ENCODE results near the gene SSTR5.

The SSTR5 gene

DNA sequence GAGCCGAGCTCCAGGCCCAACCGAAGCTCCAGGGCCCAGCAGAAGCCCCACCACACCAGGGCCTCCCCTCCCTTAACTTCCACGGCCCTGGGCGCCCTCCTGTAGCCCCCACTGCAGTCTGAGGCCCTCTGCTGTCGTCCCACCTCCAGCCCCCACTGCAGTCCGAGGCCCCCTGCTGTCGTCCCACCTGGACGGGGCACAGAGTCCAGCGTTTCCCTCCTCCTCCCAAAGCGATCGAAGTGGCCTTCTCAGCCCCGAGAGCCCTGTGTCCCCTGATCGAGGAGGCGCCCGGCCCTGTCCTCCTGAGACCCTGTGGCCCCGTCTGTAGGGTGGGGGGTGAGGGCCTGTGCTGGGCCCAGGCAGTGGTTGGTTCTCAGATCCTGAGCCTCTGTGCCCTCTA lies 54.6 kb downstream of the SSTR5 start:
- Mint-ChIP-seq H3K27ac (no peak overlapping the region), H3K27me3 (ENCODE audit: low read depth) (peaks cover 4% of the 10 kb centered on the region), H3K4me1 (no peaks in the 10 kb centered on the region), H3K36me3 (ENCODE audit: low read depth) (no peaks in the 10 kb centered on the region), H3K4me3 (no peak overlapping the region), H3K9me3 (no peaks in the 10 kb centered on the region)
- TF ChIP-seq, protein P1, sequence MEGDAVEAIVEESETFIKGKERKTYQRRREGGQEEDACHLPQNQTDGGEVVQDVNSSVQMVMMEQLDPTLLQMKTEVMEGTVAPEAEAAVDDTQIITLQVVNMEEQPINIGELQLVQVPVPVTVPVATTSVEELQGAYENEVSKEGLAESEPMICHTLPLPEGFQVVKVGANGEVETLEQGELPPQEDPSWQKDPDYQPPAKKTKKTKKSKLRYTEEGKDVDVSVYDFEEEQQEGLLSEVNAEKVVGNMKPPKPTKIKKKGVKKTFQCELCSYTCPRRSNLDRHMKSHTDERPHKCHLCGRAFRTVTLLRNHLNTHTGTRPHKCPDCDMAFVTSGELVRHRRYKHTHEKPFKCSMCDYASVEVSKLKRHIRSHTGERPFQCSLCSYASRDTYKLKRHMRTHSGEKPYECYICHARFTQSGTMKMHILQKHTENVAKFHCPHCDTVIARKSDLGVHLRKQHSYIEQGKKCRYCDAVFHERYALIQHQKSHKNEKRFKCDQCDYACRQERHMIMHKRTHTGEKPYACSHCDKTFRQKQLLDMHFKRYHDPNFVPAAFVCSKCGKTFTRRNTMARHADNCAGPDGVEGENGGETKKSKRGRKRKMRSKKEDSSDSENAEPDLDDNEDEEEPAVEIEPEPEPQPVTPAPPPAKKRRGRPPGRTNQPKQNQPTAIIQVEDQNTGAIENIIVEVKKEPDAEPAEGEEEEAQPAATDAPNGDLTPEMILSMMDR (IDR thresholded peaks at IDR 0.05; ENCODE audit: unreplicated experiment in 3 of 3), result no peak

DNA sequence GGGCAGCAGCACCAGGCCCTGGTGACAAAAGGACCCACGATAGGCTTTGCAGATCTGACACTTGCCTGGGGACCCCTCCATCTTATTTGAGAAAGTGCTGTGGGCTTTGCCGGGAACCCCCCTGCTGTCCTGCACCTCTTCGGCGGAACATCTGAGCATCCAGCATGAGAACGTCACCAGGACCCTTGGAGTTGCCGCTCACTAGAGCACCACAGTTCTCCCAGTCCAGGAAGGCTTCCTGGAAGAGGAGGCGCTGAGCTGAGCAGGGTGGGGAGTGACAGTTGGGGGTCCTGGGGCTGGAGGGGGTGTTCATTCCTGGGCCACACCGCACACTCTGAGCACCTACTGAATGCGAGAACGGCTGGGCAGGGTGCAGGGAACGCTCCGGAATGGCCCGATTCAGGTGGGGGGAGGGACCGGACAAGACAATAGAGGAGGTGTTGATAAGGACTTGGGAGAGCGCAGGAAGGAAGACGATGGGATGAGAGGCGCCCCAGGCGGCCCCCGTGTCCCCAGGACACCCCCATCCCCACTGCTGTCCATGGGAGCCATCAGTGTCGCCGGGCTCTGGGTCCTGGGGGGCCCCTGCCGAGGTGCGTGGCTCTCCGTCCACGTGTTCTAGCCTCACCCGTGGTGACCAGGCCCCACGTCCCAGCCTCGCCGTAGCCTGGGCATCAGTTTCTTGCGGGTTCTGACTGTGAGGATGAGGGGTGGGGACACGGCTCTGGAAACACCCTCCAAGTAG lies 55.6 kb downstream of the SSTR5 start:
- no peaks in the 10 kb centered on the region for H3K36me3 Mint-ChIP-seq (ENCODE audit: low read depth)
- H3K27ac Mint-ChIP-seq, result no peak overlapping the region
- TF ChIP-seq, protein P1 (IDR thresholded peaks at IDR 0.05; ENCODE audit: unreplicated experiment in 3 of 3), result no peak
- peaks cover 4% of the 10 kb centered on the region for H3K27me3 Mint-ChIP-seq (ENCODE audit: low read depth)
- no peak overlapping the region for H3K4me3 Mint-ChIP-seq
- H3K9me3 Mint-ChIP-seq, result no peaks in the 10 kb centered on the region
- no peaks in the 10 kb centered on the region for H3K4me1 Mint-ChIP-seq

DNA sequence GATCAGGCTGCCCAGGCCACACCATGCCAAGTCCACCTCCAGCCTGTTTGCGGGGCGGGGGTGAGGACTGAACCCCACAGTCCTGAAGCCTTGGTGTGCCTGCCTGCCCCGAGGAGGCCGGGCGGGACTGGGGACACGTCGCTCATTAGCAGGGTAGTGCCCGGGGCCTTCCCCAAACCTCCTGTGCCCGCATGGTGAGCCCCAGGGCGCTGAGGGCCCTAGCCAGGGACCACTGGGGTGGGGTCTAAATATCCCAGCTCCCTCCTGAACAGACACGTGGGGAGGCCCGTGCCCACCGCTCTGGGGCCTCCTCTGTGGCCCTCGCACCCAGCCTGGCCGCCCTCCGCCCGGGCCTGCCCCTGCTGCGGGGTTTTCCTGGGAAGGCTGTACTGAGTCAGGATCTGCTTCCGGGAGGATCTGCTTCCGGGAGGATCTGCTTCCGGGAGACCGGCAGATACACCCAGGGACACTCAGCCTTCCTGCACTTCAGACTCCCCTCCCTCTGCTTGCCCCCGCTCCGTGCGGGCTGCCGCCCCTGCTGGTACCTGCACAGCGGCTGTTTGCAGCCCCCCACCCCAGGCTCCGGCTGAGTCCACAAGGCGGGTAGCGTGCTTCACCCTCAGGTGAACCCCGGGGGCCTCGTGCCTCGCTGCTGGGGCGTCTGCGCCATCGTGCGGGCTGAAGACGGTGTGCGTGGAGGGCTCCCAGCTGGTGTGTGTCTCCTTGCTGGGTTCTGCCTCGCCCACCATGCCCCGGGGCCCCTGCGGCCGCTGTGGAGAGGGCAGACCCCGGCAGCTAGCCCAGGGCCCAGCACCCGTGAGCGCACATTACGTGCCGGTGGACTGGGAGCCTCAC lies 56.8 kb downstream of the SSTR5 start:
- no peaks in the 10 kb centered on the region for H3K36me3 Mint-ChIP-seq (ENCODE audit: low read depth)
- H3K9me3 Mint-ChIP-seq, result no peaks in the 10 kb centered on the region
- H3K4me1 Mint-ChIP-seq, result no peaks in the 10 kb centered on the region
- H3K4me3 Mint-ChIP-seq, result no peak overlapping the region
- TF ChIP-seq, protein P1 (IDR thresholded peaks at IDR 0.05; ENCODE audit: unreplicated experiment in 3 of 3), result no peak
- H3K27me3 Mint-ChIP-seq (ENCODE audit: low read depth), result peaks cover 4% of the 10 kb centered on the region
- no peak overlapping the region for H3K27ac Mint-ChIP-seq

DNA sequence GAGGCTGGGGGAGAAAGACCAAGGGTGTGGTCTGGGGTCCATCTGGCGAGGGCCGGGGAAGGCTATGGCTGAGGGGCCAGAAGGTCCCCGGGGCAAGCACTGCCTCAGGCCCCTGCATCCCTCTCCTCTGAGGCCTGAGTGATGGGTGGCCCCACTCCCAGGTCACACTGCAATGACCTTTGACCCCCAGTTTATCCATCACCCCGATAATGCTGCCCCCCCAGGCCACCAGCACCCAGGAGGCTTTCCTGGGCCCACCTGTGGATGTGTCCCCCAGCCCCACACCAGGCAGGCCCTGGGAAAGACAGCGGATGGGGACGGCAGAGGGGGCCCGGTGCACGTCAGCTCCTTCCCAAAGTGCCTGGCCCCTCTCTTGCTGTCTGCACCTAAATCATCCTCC lies 57.8 kb downstream of the SSTR5 start:
- H3K9me3 Mint-ChIP-seq, result no peaks in the 10 kb centered on the region
- no peaks in the 10 kb centered on the region for H3K36me3 Mint-ChIP-seq (ENCODE audit: low read depth)
- peaks cover 4% of the 10 kb centered on the region for H3K27me3 Mint-ChIP-seq (ENCODE audit: low read depth)
- H3K4me1 Mint-ChIP-seq, result no peaks in the 10 kb centered on the region
- no peak overlapping the region for H3K27ac Mint-ChIP-seq
- TF ChIP-seq, protein P1 (IDR thresholded peaks at IDR 0.05; ENCODE audit: unreplicated experiment in 3 of 3), result no peak
- H3K4me3 Mint-ChIP-seq, result no peak overlapping the region

Data from nephron (organoid).